Measurements from ENCODE around the gene INPP5E. TPM values are rescaled to one million over a fixed set of nuclear protein-coding genes. Genes with fewer than 3 reads are reported as not detected.

Gene INPP5E
- total RNA-seq, 4 donors from 2014 or later = 6.7 to 19.7 (median 11.2) TPM

DNA sequence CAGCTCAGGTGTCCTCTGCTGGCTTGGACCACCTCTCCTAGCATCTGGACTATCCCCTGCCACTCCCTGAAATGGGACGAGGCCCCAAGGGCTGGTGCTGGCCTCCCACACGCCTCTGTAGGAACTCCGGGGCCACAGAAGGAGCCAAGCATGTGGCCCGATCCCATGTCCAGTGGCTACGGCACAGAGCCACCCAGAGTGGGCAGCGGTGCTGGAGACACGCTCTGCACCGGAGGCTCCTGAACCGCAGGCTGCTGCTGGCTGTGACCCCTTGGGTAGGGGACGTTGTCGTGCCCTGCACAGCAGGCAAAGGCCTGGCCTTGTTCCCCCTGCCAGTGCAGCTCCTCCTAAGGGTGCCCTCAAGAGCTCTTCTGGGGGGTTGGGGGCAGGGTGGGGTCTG, 59.8 kb downstream of the INPP5E start:
- H3K4me3 ChIP-seq = no peak overlapping the region
- no peaks in the 10 kb centered on the region for H3K4me1 ChIP-seq
- no peaks in the 10 kb centered on the region for H3K9me3 ChIP-seq
- H3K27me3 ChIP-seq = no peaks in the 10 kb centered on the region
- no peak overlapping the region for H3K27ac ChIP-seq
- H3K36me3 ChIP-seq = no peaks in the 10 kb centered on the region
- intact Hi-C loops (cut with DNase I; ENCODE audit: low total_unique reads) = no loop called here
- no peak for DNase-seq
- TF ChIP-seq, protein P1, sequence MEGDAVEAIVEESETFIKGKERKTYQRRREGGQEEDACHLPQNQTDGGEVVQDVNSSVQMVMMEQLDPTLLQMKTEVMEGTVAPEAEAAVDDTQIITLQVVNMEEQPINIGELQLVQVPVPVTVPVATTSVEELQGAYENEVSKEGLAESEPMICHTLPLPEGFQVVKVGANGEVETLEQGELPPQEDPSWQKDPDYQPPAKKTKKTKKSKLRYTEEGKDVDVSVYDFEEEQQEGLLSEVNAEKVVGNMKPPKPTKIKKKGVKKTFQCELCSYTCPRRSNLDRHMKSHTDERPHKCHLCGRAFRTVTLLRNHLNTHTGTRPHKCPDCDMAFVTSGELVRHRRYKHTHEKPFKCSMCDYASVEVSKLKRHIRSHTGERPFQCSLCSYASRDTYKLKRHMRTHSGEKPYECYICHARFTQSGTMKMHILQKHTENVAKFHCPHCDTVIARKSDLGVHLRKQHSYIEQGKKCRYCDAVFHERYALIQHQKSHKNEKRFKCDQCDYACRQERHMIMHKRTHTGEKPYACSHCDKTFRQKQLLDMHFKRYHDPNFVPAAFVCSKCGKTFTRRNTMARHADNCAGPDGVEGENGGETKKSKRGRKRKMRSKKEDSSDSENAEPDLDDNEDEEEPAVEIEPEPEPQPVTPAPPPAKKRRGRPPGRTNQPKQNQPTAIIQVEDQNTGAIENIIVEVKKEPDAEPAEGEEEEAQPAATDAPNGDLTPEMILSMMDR (IDR thresholded peaks at IDR 0.05) = no peak
- TF ChIP-seq POLR2A (IDR thresholded peaks at IDR 0.05) = no peak

DNA sequence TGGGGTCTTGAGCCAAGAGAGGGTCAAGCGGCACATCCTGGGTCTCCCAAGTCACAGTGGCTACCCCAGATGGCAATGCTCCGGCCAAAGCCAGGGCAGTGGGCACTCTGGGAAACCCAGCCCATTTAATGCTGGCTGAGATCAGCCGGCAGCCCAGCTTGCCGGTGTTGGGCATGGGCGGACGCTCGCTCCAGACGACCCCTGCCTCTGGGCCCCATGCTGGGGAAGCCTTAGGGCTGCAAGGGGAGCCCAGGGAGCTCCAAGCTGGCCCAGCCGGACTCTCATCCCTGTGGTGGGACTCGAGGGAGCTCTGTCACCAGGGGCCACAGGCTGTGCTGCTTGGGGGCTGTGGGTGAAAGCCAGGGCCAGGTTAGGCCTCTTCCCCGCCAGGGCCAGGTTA, 60.2 kb downstream of the INPP5E start:
- TF ChIP-seq, protein P1 (IDR thresholded peaks at IDR 0.05) = no peak
- TF ChIP-seq POLR2A (IDR thresholded peaks at IDR 0.05) = no peak
- no peaks in the 10 kb centered on the region for H3K9me3 ChIP-seq
- intact Hi-C loops (cut with DNase I; ENCODE audit: low total_unique reads) = no loop called here

DNA sequence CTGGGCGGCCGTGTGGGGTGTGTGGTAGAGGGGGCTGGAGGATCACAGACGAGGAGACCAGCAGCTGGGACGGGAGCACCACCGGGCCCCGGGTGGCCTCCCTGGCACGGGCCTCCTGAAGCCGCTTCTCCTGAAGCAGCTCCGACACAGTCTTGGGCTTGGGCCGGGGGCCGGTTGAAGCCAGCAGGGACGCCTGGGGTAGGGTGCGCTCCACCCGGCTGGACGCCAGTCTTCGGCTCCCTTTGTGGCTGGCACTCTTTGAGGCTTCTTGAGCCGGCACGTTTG, 60.7 kb downstream of the INPP5E start:
- DNase-seq = no peak
- no peaks in the 10 kb centered on the region for H3K36me3 ChIP-seq
- H3K9me3 ChIP-seq = no peaks in the 10 kb centered on the region
- TF ChIP-seq, protein P1 (IDR thresholded peaks at IDR 0.05) = no peak
- no peak for TF ChIP-seq POLR2A (IDR thresholded peaks at IDR 0.05)
- H3K27me3 ChIP-seq = no peaks in the 10 kb centered on the region
- no peak overlapping the region for H3K27ac ChIP-seq
- intact Hi-C loops (cut with DNase I; ENCODE audit: low total_unique reads) = no loop called here
- H3K4me1 ChIP-seq = no peaks in the 10 kb centered on the region
- no peak overlapping the region for H3K4me3 ChIP-seq

More for the DNA sequence above, 60.2 kb downstream of the INPP5E start:
- no peak overlapping the region for H3K27ac ChIP-seq
- no peaks in the 10 kb centered on the region for H3K4me1 ChIP-seq
- no peak for DNase-seq
- H3K4me3 ChIP-seq = no peak overlapping the region
- no peaks in the 10 kb centered on the region for H3K36me3 ChIP-seq
- H3K27me3 ChIP-seq = no peaks in the 10 kb centered on the region

Other genes with a start within 250 kb of the INPP5E start
- not detected for gene LHX3, start 234.7 kb downstream of the INPP5E start, total RNA-seq
- gene QSOX2, start 194.0 kb downstream of the INPP5E start, total RNA-seq = 10 to 100 TPM in 2 of 4 donors, 1 to 10 TPM in 2; 5.6 to 13.1 (median 9.2) TPM
- gene CCDC187, start 135.8 kb downstream of the INPP5E start, total RNA-seq = 1 to 10 TPM in 2 of 4 donors, under 1 TPM in 2; 0.27 to 5.1 (median 2.2) TPM
- gene GPSM1, start 112.3 kb downstream of the INPP5E start, total RNA-seq = 10 to 100 TPM in 2 of 4 donors, 1 to 10 TPM in 2; 4.4 to 43.6 (median 24.1) TPM
- gene DNLZ, start 76.1 kb downstream of the INPP5E start, total RNA-seq = 10 to 100 TPM in 3 of 4 donors, 1 to 10 TPM in 1; 6.8 to 29.4 (median 27.3) TPM
- 10 to 100 TPM in 1 of 4 donors, 1 to 10 TPM in 2, under 1 TPM in 1; under 0.01 to 10.6 (median 2.5) TPM for gene CARD9, start 66.2 kb downstream of the INPP5E start, total RNA-seq
- 10 to 100 TPM in 2 of 4 donors, 1 to 10 TPM in 1, under 1 TPM in 1; 0.51 to 12.5 (median 7.7) TPM for gene SNAPC4, start 39.7 kb downstream of the INPP5E start, total RNA-seq
- gene ENTR1, start 29.2 kb downstream of the INPP5E start, total RNA-seq = 10 to 100 TPM; 19.5 to 44.0 (median 21.2) TPM
- gene PMPCA, start 29.2 kb downstream of the INPP5E start, total RNA-seq = 10 to 100 TPM in 3 of 4 donors, under 1 TPM in 1; 0.77 to 39.0 (median 29.5) TPM
- gene SEC16A, start 43.2 kb upstream of the INPP5E start, total RNA-seq = 10 to 100 TPM; 18.8 to 73.2 (median 35.1) TPM
- gene NOTCH1, start 106.2 kb upstream of the INPP5E start, total RNA-seq = 100 to 1,000 TPM in 1 of 4 donors, 10 to 100 TPM in 3; 19.7 to 109 (median 35.6) TPM
- gene EGFL7, start 223.1 kb upstream of the INPP5E start, total RNA-seq = 1,000 to 10,000 TPM in 1 of 4 donors, 100 to 1,000 TPM in 3; 119 to 1,791 (median 307) TPM
- gene AGPAT2, start 247.6 kb upstream of the INPP5E start, total RNA-seq = 10 to 100 TPM; 22.7 to 45.1 (median 38.6) TPM

Measured in uterus (tissue), 4 donors.